Breast epithelium (tissue), 3 donors: Measurements from ENCODE around the gene JDP2.

Source experiments
- POLR2AphosphoS5 ChIP-seq, 3 donors: sonication (generic); formaldehyde crosslinking; IDR thresholded peaks; one replicate each; pipeline ENCODE4 v1.6.1; 2017; ENCODE audit warnings: antibody characterized with exemption in 3 of 3
- TF ChIP-seq, protein P1 (sequence below), 3 donors: fragments of 450-650 bp; IDR thresholded peaks; one replicate each; pipeline ENCODE4 v1.5.1; 2016 to 2017; ENCODE audit warnings: antibody characterized with exemption in 3 of 3, mild to moderate bottlenecking in 3 of 3, moderate library complexity in 3 of 3

DNA sequence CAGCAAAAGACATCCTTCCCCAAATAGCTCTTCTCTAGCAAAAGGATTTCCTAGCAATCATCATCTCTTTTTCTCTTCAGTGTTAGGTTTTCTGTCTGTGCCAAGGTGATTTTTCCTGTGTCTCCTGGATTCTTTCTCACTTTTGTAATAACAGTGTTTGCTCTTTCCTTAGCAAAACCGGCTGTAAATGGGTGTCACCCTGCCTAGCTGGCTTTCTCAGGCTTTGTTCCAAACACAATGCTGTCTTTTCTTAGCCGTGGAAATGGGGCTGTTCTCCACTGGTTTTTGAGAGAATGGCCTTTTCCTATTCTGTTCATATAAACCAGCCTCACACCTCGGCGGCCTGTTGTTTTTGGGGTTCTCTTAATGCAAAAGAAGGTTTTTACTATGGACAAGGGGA is 21.9 kb downstream of the JDP2 start:
- no peak for TF ChIP-seq POLR2AphosphoS5 (IDR thresholded peaks at IDR 0.05)
- TF ChIP-seq, protein P1, sequence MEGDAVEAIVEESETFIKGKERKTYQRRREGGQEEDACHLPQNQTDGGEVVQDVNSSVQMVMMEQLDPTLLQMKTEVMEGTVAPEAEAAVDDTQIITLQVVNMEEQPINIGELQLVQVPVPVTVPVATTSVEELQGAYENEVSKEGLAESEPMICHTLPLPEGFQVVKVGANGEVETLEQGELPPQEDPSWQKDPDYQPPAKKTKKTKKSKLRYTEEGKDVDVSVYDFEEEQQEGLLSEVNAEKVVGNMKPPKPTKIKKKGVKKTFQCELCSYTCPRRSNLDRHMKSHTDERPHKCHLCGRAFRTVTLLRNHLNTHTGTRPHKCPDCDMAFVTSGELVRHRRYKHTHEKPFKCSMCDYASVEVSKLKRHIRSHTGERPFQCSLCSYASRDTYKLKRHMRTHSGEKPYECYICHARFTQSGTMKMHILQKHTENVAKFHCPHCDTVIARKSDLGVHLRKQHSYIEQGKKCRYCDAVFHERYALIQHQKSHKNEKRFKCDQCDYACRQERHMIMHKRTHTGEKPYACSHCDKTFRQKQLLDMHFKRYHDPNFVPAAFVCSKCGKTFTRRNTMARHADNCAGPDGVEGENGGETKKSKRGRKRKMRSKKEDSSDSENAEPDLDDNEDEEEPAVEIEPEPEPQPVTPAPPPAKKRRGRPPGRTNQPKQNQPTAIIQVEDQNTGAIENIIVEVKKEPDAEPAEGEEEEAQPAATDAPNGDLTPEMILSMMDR (IDR thresholded peaks at IDR 0.05): no peak
